Upper lobe of left lung (tissue), 6 donors: ENCODE measurements around the gene AHSG. TPM values are rescaled to one million over a fixed set of nuclear protein-coding genes. Genes with fewer than 3 reads are reported as not detected.
"Not testable (repeated sequence)": the region's sequence is repeated elsewhere in the genome, so short reads cannot be mapped to it uniquely, and the experiment has no call there.

ENCODE experiments used
- ATAC-seq, 2 donors: fragments of 200-7000 bp; cut with Tn5 transposase; one replicate each; pipeline ENCODE4 v1.9.1; 2022; ENCODE audit warnings: mild to moderate bottlenecking in 2 of 2, moderate library complexity in 2 of 2; ENCODE audit not compliant: low FRiP score in 2 of 2
- DNase-seq, 2 donors: peaks; one replicate each; pipeline ENCODE4 v3.0.0-alpha.2; 2019 to 2020
- H3K27ac ChIP-seq, 4 donors: fragments of 200-600 bp; sonication (generic); one replicate each; pipeline ENCODE4 v1.5.1; 2016 to 2019
- H3K27me3 ChIP-seq, 4 donors: fragments of 200-600 bp; sonication (generic); one replicate each; pipeline ENCODE4 v1.5.1; 2017 to 2019
- H3K36me3 ChIP-seq, 4 donors: fragments of 200-600 bp; sonication (generic); one replicate each; pipeline ENCODE4 v1.5.1; 2016 to 2019
- H3K4me1 ChIP-seq, 4 donors: fragments of 200-600 bp; sonication (generic); one replicate each; pipeline ENCODE4 v1.5.1; 2018 to 2019
- H3K4me3 ChIP-seq, 4 donors: fragments of 200-600 bp; sonication (generic); one replicate each; pipeline ENCODE4 v1.5.1; 2017 to 2019; ENCODE audit warnings: mild to moderate bottlenecking in 2 of 4, moderate library complexity in 1 of 4
- H3K9me3 ChIP-seq, 4 donors: fragments of 200-600 bp; sonication (generic); one replicate each; pipeline ENCODE4 v1.5.1; 2018 to 2019
- CTCF ChIP-seq, 6 experiments: fragments of 450-650 bp in 4 of 6; fragments of 200-600 bp in 2 of 6; sonication (generic) in 2 of 6; IDR thresholded peaks; one replicate each; pipeline ENCODE4 v1.5.1; 2016 to 2019; ENCODE audit warnings: antibody characterized with exemption in 6 of 6
- EP300 ChIP-seq, 4 donors: sonication (generic); formaldehyde crosslinking; IDR thresholded peaks; one replicate each; pipeline ENCODE4 v1.5.1; 2017; ENCODE audit warnings: antibody characterized with exemption in 4 of 4, control low read depth in 2 of 4
- POLR2A ChIP-seq, 4 donors: fragments of 450-650 bp; IDR thresholded peaks; one replicate each; pipeline ENCODE4 v1.5.1; 2016 to 2017; ENCODE audit warnings: antibody characterized with exemption in 4 of 4, mild to moderate bottlenecking in 2 of 4
- POLR2AphosphoS5 ChIP-seq, 2 donors: sonication (generic); formaldehyde crosslinking; IDR thresholded peaks; one replicate each; pipeline ENCODE4 v1.5.1; 2017; ENCODE audit warnings: antibody characterized with exemption in 2 of 2
- WGBS, 2 donors: methylation state at CpG; one replicate each; pipeline ENCODE4 v1.1.5; 2017 to 2018; 5-methylcytosine and 5-hydroxymethylcytosine counted together
- total RNA-seq, 6 donors: library from RNA; depleted of rRNA in 4 of 6; stranded (reverse); fragments of >200 nt in 4 of 6; gene quantifications; one replicate each; pipeline versions ENCODE4 v1.1.0 to v1.2.1, GENCODE V29; 2016 to 2021
- donor health status: DM: no; HTN: no; CAD: no; lungs with moderate emphysema.
- donor health status: DM: no; HTN: yes; CAD: no; lungs with severe emphysema.

The AHSG gene
- total RNA-seq, 6 donors from 2014 or later, result 1.1 to 1.5 TPM; not detected in 4

DNA sequence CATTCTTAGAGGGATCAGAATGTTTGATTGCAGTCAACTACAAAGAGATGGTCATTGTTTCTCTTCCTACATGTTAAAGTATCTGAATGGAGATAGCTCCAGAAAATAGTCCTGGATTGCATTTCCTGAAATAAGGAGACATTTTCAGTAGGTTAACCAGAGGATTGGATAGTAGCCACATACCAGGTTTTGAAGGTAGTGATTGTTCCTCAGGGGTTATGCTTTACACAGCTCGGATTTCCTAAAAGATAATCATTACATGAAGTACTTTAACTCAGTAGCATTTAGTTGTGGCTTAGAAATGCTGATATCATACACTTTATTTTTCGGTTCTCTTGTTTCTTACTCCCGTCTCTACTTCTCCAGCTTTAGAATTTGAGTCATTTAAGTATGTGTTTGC lies 32.1 kb upstream of the AHSG start:
- TF ChIP-seq POLR2AphosphoS5 (IDR thresholded peaks at IDR 0.05) (no peak), EP300 (IDR thresholded peaks at IDR 0.05) (no peak), CTCF (IDR thresholded peaks at IDR 0.05) (no peak), POLR2A (IDR thresholded peaks at IDR 0.05) (no peak)
- Histone ChIP-seq H3K4me1 (no peaks in the 10 kb centered on the region), H3K36me3 (peaks cover 22 to 100% (median 73%) of the 10 kb centered on the region in 4 donors), H3K27ac (no peak overlapping the region), H3K9me3 (no peaks in the 10 kb centered on the region), H3K27me3 (no peaks in the 10 kb centered on the region), H3K4me3 (no peak overlapping the region)
- no peak for DNase-seq
- 95 to 98% methylated on average over 3 of the region's 3 CpGs for WGBS, 2 donors
- no peak for ATAC-seq

- DNase-seq (no peak), ATAC-seq (no peak)
- Histone ChIP-seq H3K36me3 (peaks cover 19 to 93% (median 59%) of the 10 kb centered on the region in 4 donors), H3K27ac (no peak overlapping the region), H3K4me3 (no peak overlapping the region), H3K4me1 (no peaks in the 10 kb centered on the region), H3K27me3 (no peaks in the 10 kb centered on the region), H3K9me3 (no peaks in the 10 kb centered on the region)
- TF ChIP-seq EP300 (IDR thresholded peaks at IDR 0.05), result no peak
- TF ChIP-seq POLR2A (IDR thresholded peaks at IDR 0.05), result no peak
- WGBS, 2 donors, result 95 to 96% methylated on average over 6 of the region's 6 CpGs
Observed at GRCh38 chr3:186582541-186582940, 30.3 kb upstream of the AHSG start.

DNA sequence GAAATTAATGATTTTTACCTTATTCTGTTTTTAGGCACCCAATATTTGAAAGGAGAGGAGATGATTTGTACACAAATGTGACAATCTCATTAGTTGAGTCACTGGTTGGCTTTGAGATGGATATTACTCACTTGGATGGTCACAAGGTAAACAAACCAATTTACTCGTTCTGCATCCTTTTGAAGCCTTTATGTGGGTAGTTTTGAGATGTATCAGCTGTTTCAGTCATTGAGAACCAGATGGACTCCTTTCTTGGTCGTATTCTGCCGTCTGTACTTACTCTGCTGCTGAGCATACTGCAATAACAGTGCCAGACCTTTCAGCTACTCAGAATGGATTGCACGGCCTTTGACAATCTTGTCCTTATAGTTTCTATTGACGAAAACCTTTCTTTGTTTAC lies 29.0 kb upstream of the AHSG start:
- Histone ChIP-seq H3K27me3 (no peaks in the 10 kb centered on the region), H3K36me3 (peaks cover 19 to 81% (median 52%) of the 10 kb centered on the region in 4 donors), H3K27ac (no peak overlapping the region), H3K9me3 (no peaks in the 10 kb centered on the region), H3K4me3 (no peak overlapping the region), H3K4me1 (no peaks in the 10 kb centered on the region)
- DNase-seq (no peak), ATAC-seq (no peak)
- 76 to 81% methylated on average over 5 of the region's 5 CpGs for WGBS, 2 donors
- TF ChIP-seq EP300 (IDR thresholded peaks at IDR 0.05), result no peak
- TF ChIP-seq CTCF (IDR thresholded peaks at IDR 0.05), result no peak
- no peak for TF ChIP-seq POLR2AphosphoS5 (IDR thresholded peaks at IDR 0.05)
- no peak for TF ChIP-seq POLR2A (IDR thresholded peaks at IDR 0.05)

GRCh38 chr3:186586245-186586644 lies 26.6 kb upstream of the AHSG start:
- not testable (repeated sequence) for DNase-seq, H3K27ac ChIP-seq, H3K4me3 ChIP-seq, ATAC-seq, H3K9me3 ChIP-seq, H3K27me3 ChIP-seq, H3K4me1 ChIP-seq
- 83 to 89% methylated on average over 9 of the region's 9 CpGs for WGBS, 2 donors
- peaks cover 15 to 56% (median 38%) of the 10 kb centered on the region in 4 donors for H3K36me3 ChIP-seq

GRCh38 chr3:186587183-186587582 lies 25.7 kb upstream of the AHSG start:
- Histone ChIP-seq H3K9me3 (no peaks in the 10 kb centered on the region), H3K27me3 (no peaks in the 10 kb centered on the region), H3K36me3 (peaks cover 7 to 47% (median 31%) of the 10 kb centered on the region in 4 donors), H3K27ac (no peak overlapping the region), H3K4me1 (no peaks in the 10 kb centered on the region), H3K4me3 (no peak overlapping the region)
- ATAC-seq, result no peak
- DNase-seq, result no peak
- TF ChIP-seq POLR2A (IDR thresholded peaks at IDR 0.05) (no peak), POLR2AphosphoS5 (IDR thresholded peaks at IDR 0.05) (no peak), CTCF (IDR thresholded peaks at IDR 0.05) (no peak), EP300 (IDR thresholded peaks at IDR 0.05) (no peak)

DNA sequence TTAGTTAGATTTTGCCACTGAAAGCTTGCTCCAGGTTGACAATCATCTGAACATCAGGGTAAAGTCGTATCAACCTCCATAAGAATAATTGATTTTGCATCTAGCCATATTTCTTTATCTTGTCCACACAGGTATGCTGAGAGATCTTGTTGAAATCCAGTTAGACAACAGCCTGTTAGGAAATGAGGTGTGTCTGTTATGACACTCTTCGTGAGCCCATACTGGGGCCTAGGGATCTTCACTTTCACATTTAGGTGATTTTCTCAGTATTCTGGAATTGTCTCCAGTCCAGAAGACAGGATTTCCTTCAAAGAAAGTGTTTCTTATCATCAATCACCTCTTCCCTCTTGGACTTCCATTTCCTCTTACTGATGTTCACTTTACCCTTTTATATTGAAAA lies 24.2 kb upstream of the AHSG start:
- peaks cover 7 to 33% (median 19%) of the 10 kb centered on the region in 4 donors for H3K36me3 ChIP-seq
- no peak overlapping the region for H3K4me3 ChIP-seq
- WGBS, 2 donors, result 67% methylated on average over 2 of the region's 2 CpGs
- no peaks in the 10 kb centered on the region for H3K4me1 ChIP-seq
- no peak overlapping the region for H3K27ac ChIP-seq
- no peak for ATAC-seq
- H3K9me3 ChIP-seq, result no peaks in the 10 kb centered on the region
- no peak for DNase-seq
- TF ChIP-seq EP300 (IDR thresholded peaks at IDR 0.05) (no peak), CTCF (IDR thresholded peaks at IDR 0.05) (no peak), POLR2AphosphoS5 (IDR thresholded peaks at IDR 0.05) (no peak), POLR2A (IDR thresholded peaks at IDR 0.05) (no peak)
- no peaks in the 10 kb centered on the region for H3K27me3 ChIP-seq
